OCI-LY1 (cell line): ENCODE results near the gene RPL18.

Experiments used
- EZH2 ChIP-seq: fragments of 200-600 bp; sonication (generic), shearing (Covaris generic); IDR thresholded peaks from 2 replicates; pipeline ENCODE4 v1.8.0; 2017; ENCODE audit warnings: borderline replicate concordance, mixed run types, mild to moderate bottlenecking, antibody characterized with exemption, low read length, moderate library complexity, mixed read lengths
- TF ChIP-seq, protein P1 (sequence below): fragments of 200-600 bp; sonication (generic), shearing (Covaris generic); IDR thresholded peaks from 2 replicates; pipeline ENCODE4 v1.5.1; 2017; ENCODE audit warnings: mild to moderate bottlenecking, antibody characterized with exemption, low read length, moderate library complexity, mixed read lengths

DNA sequence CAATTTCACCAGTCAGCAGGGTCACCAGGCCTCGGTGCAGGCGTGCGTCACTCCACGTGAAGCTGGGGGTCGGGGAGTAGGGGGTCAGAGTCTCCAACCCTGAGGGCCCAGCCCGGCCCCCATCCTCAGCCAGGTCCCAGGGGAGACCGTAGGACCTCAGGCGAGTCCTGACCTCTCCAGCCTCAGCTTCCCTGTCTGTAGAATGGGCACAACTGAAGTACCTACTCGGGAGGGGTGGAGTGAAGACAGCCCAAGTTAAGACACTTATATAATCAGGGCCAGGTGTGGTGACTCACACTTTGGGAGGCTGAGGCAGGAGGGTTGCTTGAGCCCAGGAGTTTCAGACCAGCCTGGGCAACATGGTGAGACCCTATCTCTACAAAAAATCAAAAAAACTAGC lies 15.1 kb downstream of the RPL18 start:
- TF ChIP-seq, protein P1, sequence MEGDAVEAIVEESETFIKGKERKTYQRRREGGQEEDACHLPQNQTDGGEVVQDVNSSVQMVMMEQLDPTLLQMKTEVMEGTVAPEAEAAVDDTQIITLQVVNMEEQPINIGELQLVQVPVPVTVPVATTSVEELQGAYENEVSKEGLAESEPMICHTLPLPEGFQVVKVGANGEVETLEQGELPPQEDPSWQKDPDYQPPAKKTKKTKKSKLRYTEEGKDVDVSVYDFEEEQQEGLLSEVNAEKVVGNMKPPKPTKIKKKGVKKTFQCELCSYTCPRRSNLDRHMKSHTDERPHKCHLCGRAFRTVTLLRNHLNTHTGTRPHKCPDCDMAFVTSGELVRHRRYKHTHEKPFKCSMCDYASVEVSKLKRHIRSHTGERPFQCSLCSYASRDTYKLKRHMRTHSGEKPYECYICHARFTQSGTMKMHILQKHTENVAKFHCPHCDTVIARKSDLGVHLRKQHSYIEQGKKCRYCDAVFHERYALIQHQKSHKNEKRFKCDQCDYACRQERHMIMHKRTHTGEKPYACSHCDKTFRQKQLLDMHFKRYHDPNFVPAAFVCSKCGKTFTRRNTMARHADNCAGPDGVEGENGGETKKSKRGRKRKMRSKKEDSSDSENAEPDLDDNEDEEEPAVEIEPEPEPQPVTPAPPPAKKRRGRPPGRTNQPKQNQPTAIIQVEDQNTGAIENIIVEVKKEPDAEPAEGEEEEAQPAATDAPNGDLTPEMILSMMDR, result no peak
- TF ChIP-seq EZH2, result no peak
